Activated naive CD8-positive, alpha-beta T cell (primary cell): ENCODE results near the gene RAB11B.
"Not testable (repeated sequence)": the region's sequence is repeated elsewhere in the genome, so short reads cannot be mapped to it uniquely, and the experiment has no call there.

ENCODE experiments used
- H3K27ac Mint-ChIP-seq: one replicate; pipeline ENCODE4 v1.8.0; 2021; ENCODE audit warnings: mixed read lengths
- H3K27me3 Mint-ChIP-seq: one replicate; pipeline ENCODE4 v1.8.0; 2021; ENCODE audit warnings: mixed read lengths
- H3K36me3 Mint-ChIP-seq: one replicate; pipeline ENCODE4 v1.8.0; 2021; ENCODE audit warnings: mixed read lengths
- H3K4me1 Mint-ChIP-seq: one replicate; pipeline ENCODE4 v1.8.0; 2021; ENCODE audit warnings: low read depth, mixed read lengths
- H3K4me3 Mint-ChIP-seq: one replicate; pipeline ENCODE4 v1.8.0; 2021; ENCODE audit warnings: mild to moderate bottlenecking, mixed read lengths
- H3K9me3 Mint-ChIP-seq: one replicate; pipeline ENCODE4 v1.8.0; 2021; ENCODE audit warnings: low read depth, mixed read lengths

Gene RAB11B

DNA sequence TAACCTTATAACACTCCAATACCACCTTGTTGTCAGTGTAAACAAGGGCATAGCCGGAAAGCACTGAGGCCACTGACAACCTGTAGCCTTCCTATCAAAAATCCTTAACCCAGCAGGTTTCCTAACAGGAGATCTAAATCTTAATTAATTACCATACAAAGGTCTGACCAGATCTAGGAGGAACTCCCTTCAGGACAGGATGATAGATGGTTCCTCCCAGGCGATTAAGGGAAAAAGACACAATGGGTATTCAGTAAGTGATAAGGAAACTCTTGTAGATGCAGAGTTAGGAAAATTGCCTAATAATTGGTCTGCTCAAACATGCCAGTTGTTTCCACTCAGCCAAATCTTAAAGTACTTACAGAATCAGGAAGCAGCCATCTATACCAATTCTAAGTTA lies 5.1 kb upstream of the RAB11B start:
- H3K27me3 Mint-ChIP-seq, H3K36me3 Mint-ChIP-seq, H3K4me1 Mint-ChIP-seq, H3K4me3 Mint-ChIP-seq, H3K9me3 Mint-ChIP-seq, H3K27ac Mint-ChIP-seq: not testable (repeated sequence)

DNA sequence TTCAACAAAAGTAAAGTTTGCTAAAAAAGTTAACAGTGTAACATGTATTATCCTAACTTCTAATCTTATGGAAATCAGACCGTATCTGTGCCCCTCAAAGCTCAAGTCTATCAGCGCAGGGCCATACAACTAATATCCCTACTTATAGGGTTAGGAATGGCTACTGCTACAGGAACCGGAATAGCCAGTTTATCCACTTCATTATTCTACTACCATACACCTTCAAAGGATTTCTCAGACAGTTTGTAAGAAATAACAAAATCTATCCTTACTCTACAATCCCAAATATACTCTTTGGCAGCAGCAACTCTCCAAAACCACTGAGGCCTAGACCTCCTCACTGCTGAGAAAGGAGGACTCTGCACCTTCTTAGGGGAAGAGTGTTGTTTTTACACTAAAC lies 4.6 kb upstream of the RAB11B start:
- H3K9me3 Mint-ChIP-seq, H3K36me3 Mint-ChIP-seq, H3K4me3 Mint-ChIP-seq, H3K27me3 Mint-ChIP-seq, H3K27ac Mint-ChIP-seq, H3K4me1 Mint-ChIP-seq: not testable (repeated sequence)

DNA sequence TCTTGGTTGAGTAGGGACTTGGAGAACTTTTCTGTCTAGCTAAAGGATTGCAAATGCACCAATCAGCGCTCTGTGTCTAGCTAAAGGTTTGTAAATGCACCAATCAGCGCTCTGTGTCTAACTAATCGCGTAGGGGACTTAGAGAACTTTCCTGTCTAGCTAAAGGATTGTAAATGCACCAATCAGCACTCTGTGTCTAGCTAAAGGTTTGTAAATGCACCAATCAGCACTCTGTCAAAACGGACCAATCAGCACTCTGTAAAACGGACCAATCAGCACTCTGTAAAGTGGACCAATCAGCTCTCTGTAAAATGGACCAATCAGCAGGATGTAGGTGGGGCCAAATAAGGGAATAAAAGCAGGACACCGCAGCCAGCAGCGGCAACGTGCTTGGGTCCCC lies 3.7 kb upstream of the RAB11B start:
- H3K27ac Mint-ChIP-seq, H3K4me1 Mint-ChIP-seq, H3K4me3 Mint-ChIP-seq, H3K9me3 Mint-ChIP-seq, H3K36me3 Mint-ChIP-seq, H3K27me3 Mint-ChIP-seq: not testable (repeated sequence)

DNA sequence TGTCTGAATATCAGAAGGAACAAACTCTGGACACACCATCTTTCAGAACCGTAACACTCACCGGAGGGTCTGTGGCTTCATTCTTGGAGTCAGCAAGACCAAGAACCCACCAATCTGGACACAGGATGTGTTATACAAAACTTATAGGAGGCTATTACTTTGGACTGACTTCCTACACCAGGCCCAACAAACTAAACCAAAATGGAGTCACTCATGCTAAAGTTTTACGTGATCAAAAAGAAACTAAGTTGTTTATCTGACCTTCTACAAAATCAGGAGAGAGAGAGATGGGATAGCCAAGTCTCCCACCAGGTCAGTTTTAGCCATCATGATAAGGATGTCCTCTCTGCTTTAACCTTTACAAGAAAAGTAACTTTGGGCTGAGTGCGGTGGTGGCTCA lies 3.2 kb upstream of the RAB11B start:
- Mint-ChIP-seq H3K9me3 (no peaks in the 10 kb centered on the region), H3K36me3 (peaks cover 4% of the 10 kb centered on the region), H3K27ac (no peak overlapping the region), H3K4me3 (no peak overlapping the region), H3K4me1 (peaks cover 13% of the 10 kb centered on the region), H3K27me3 (no peaks in the 10 kb centered on the region)

DNA sequence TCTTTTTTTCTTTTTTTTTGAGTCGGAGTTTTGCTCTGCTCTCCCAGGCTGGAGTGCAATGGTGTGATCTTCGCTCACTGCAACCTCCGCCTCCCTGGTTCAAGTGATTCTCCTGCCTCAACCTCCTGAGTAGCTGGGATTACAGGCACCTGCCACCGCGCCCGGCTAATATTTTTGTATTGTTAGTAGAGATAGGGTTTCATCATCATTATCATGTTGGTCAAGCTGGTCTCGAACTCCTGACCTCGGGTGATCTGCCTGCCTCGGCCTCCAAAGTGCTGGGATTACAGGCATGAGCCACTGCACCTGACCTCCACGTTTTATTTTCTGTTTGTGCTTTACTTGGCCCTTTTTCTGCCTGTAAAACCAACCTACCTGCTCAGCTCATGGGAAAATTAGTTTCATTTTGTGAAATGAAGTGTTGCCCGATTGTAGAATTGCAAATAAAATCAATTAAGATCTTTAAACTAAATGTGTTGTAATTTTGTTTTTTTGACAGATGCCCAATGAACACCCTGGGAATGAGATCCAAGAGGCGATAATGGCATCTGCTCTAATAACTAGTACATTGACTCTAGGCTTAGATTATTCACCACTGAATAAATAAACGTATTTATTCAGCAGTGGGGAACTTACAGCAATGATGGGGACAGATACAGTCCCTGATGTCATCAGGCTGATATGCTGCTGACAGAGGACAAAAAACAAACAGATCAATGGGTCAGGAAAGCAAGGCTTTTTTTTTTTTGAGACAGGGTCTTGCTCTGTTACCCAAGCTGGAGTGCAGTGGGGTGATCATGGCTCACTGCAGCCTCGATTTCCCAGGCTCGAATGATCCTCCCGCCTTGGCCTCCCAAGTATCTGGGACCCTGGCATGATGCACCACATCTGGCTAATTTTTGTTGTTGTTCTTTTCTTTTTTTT lies 2.2 kb upstream of the RAB11B start:
- peaks cover 19% of the 10 kb centered on the region for H3K4me1 Mint-ChIP-seq
- H3K27ac Mint-ChIP-seq: peak overlapping the region; percentile 70
- H3K27me3 Mint-ChIP-seq: no peaks in the 10 kb centered on the region
- no peaks in the 10 kb centered on the region for H3K9me3 Mint-ChIP-seq
- H3K36me3 Mint-ChIP-seq: peaks cover 4% of the 10 kb centered on the region
- peak overlapping the region; percentile 62 for H3K4me3 Mint-ChIP-seq

DNA sequence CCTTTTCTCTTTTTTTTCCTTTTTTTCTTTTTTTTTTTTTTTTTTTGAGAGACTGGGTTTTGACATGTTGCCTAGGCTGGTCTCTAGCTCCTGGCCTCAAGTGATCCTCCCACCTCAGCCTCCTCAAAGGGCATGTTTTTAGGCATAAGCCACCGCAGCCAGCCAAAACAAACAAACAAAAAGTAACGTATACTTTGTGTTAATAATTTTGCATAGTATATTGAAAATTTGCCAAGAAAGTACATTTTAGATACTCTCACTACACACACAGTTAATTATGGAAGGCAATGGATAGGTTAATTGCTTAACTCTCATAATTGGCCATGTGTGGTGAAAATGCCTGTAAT lies 1.6 kb upstream of the RAB11B start:
- Mint-ChIP-seq H3K36me3 (peaks cover 4% of the 10 kb centered on the region), H3K27me3 (no peaks in the 10 kb centered on the region), H3K27ac (no peak overlapping the region), H3K4me3 (peak overlapping the region; percentile 23), H3K4me1 (peaks cover 21% of the 10 kb centered on the region), H3K9me3 (no peaks in the 10 kb centered on the region)

DNA sequence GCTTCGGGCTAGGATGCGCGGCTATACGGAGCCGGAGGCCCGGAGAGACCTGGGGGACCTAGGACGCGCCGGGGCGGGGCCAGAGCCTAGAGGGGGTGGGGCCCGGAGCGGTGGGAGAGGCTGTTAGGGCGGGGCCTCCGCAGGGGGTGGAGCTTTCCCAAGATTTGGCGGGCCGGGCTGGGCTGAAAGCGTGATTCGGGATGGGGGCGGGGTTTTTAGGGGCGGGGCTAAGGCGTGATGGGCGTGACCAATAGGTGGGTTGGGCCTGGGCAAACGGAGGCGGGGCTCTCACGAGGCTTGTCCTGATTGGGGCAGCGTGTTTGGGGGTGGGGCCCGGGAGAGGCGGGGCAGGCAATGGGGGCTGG lies 439 bp downstream of the RAB11B start:
- Mint-ChIP-seq H3K27ac (peak overlapping the region; percentile 41), H3K36me3 (peaks cover 4% of the 10 kb centered on the region), H3K4me3 (peak overlapping the region; percentile 79), H3K9me3 (no peaks in the 10 kb centered on the region), H3K4me1 (peaks cover 25% of the 10 kb centered on the region), H3K27me3 (no peaks in the 10 kb centered on the region)

DNA sequence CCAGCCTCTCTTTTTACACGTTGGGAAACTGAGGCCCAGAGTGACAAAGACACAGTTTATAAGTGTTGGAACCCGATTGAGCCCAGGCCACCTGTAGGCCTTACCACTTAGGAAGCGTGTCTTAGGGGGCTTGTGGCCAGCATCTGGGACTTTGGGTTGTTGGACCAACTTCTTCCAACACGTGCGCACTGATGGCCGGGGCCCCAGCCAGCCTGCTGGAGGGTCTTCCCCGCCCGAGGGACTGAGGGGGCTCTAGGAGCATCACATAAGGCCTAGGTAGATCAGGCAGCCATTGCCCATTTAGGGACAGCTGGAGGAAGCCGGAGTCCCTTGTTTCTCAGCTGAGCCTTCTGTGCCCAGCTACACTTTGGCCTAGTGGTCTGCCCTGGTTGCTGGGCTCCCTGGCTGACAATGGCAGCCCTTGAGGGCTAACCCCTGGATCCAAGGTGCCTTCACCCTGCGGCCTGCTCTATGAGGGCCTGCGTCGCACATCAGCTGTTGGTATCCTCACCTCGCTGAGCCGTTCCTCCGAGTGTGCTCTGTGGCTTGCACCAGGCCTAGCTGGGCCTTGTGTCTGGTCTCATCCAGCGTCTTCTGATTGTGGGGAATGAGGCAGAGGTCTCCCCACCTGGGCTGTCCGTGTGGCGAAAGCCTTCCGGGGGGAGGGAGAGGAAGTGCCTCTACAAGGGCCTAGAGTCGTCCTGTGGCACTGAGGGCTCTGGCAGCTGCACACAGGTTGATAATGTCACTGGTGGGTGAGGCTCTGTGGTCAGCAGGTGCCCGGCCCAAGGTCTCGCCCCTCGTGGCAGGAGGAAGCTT lies 1.2 kb downstream of the RAB11B start:
- no peak overlapping the region for H3K27ac Mint-ChIP-seq
- no peaks in the 10 kb centered on the region for H3K27me3 Mint-ChIP-seq
- peaks cover 30% of the 10 kb centered on the region for H3K4me1 Mint-ChIP-seq
- H3K9me3 Mint-ChIP-seq: no peaks in the 10 kb centered on the region
- H3K4me3 Mint-ChIP-seq: peak overlapping the region; percentile 79
- peaks cover 4% of the 10 kb centered on the region for H3K36me3 Mint-ChIP-seq

DNA sequence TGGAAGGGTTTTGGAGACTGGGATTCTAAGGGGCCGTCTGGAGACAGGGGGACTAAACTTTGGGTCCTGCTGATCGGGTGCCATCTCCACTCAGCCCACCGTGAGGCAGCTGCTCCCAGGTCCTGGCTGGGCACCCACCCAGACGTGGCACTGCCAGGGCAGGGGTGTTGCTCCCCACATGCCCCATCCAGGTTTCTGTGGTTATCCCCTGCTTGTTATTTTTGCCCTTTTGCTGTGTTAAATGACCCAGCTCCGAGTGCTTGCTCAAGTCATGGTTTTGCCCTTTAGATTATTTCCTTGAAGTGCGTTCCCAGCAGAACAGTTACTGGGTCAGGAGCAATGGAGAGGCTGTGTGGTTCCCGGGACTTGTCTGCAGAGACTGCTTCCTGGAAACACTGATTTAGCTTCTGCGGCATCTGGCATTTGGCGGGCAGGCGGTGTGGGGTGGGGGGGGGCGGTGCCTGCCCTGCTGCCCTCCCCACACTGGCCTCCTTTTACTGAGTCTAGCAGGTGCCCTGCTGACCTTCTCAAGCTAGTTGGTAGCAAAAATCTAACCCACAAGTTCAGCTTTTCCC lies 1.9 kb downstream of the RAB11B start:
- H3K36me3 Mint-ChIP-seq: no peaks in the 10 kb centered on the region
- no peak overlapping the region for H3K27ac Mint-ChIP-seq
- peak overlapping the region; percentile 66 for H3K4me3 Mint-ChIP-seq
- H3K9me3 Mint-ChIP-seq: no peaks in the 10 kb centered on the region
- no peaks in the 10 kb centered on the region for H3K27me3 Mint-ChIP-seq
- H3K4me1 Mint-ChIP-seq: peaks cover 35% of the 10 kb centered on the region

DNA sequence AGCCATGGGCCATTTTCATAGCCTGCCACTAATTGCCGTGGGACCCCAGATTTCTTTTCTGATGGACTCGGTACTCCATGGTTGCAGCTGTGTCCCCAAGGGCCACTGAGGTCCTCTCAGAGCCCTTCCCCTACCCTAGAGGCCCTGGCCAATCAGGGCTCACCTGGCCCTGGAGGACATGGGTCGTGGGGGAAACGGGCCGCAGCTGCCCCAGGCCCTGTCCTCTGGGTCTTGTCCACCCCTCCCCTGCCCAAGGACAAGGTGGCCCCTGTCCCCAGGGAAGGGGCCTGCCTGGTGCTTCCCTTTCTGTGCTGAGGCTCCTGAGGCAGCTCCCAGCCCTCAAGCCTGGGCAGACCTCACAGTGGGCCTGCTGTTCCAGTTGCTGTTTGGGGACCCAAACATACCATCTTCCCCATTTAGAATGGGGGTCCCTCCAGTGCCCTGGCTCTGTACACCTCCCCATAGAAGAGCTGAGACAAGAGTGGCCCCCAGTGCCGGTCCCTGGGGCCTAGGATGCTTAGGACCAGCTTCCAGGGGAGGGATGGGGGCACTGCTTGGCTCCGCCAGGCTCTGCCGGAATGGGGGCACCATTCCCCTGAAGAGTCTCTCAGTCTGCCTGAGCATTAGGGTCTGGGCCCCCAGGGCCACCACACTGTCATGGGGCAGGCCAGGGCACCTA lies 3.2 kb downstream of the RAB11B start:
- Mint-ChIP-seq H3K9me3 (no peaks in the 10 kb centered on the region), H3K4me1 (peaks cover 37% of the 10 kb centered on the region), H3K4me3 (peak overlapping the region; percentile 23), H3K36me3 (no peaks in the 10 kb centered on the region), H3K27ac (no peak overlapping the region), H3K27me3 (no peaks in the 10 kb centered on the region)

DNA sequence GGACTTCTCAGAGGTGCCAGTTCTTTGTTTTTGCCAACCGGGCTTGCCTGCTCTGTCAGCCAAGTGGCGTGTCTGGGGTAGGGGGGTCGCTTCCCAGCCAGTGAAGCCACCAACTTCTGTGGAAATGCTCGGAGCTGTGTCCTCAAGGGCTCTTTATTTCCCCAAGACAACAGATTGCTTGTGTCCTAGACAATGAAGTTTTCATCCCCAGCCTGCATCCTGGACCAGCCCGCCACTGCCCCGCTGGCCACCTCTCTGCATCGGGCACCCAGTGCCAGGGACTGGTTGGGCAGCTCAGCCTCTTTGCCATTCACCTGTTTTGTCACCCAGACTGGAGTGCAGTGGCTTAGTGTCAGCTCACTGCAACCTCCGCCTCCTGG lies 3.7 kb downstream of the RAB11B start:
- Mint-ChIP-seq H3K27me3 (no peaks in the 10 kb centered on the region), H3K36me3 (no peaks in the 10 kb centered on the region), H3K4me1 (peaks cover 38% of the 10 kb centered on the region), H3K27ac (no peak overlapping the region), H3K9me3 (no peaks in the 10 kb centered on the region), H3K4me3 (no peak overlapping the region)

DNA sequence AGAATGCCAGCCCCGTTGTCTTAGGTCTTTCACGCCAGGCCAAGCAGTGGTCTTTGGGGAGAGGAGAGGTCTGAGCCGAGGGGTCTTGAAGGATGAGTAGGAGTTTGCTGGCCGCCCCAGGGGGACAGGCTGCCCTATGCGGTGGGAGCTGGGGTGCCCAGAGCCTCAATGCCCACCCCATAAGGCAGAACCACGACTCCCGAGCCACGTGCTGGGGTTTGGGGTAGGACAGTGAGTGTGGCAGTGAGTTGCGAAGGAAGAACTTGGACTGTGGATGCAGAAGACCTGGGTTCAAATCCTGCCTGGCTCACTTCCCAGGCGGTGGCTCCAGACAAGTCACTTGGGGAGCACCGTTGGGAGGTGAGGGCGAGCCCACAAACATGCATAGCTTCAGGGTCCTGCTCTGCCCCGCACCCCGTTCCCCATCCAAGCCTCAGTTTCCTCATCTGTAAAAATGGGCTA lies 5.5 kb downstream of the RAB11B start:
- no peaks in the 10 kb centered on the region for H3K36me3 Mint-ChIP-seq
- H3K9me3 Mint-ChIP-seq: no peaks in the 10 kb centered on the region
- H3K27ac Mint-ChIP-seq: no peak overlapping the region
- no peak overlapping the region for H3K4me3 Mint-ChIP-seq
- H3K4me1 Mint-ChIP-seq: peaks cover 34% of the 10 kb centered on the region
- no peaks in the 10 kb centered on the region for H3K27me3 Mint-ChIP-seq

DNA sequence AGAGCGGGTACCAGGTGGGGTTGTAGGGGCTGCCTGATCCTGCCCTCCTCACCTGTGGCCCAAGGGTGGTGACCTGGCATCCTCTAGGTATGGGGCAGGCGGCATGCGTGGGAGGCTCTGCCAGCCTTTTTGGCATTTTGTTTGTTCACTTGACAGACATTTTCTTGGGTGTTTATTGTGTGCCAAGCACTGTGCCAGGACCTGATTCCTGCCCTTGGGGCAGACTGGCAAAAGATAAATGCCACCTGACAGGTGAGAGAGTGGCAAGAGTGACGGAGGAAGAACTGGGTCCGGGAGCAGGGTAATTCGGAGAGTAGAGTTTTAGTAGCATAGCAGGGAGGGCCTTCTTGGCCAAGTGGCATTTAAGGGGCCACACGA lies 6.0 kb downstream of the RAB11B start:
- Mint-ChIP-seq H3K27me3 (no peaks in the 10 kb centered on the region), H3K27ac (no peak overlapping the region), H3K9me3 (no peaks in the 10 kb centered on the region), H3K4me1 (peaks cover 30% of the 10 kb centered on the region), H3K4me3 (no peak overlapping the region), H3K36me3 (no peaks in the 10 kb centered on the region)

DNA sequence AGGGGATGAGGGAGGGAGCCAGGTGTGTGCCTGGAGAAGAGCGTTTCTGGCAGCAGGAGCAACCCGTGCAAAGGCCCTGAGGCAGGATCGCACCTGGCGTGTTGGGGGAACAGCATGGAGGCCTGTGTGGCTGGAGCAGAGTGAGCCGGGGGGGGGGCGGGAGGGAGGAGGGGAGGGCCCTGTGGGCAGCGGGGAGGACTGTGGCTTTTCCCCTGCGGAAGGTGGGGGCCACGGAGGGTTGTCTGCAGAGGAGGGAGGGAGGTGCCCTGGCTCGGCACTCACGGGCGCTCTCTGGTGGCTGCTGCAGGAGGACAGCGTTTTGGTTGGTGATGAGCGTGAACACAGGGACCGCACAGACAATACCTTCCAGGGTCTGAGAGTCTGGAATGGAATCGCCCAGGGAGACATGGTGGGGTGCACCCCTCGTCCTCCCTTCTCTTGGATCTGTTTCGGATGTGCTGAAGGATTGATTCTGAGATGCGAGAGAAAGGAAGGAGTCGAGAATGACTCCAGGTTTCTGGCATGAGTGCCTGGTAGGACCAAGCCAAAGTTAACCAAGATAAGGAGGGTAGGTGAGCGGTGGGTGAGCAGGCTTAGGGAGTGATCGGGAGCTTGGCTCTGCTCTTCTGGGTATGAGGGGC lies 6.5 kb downstream of the RAB11B start:
- peaks cover 28% of the 10 kb centered on the region for H3K4me1 Mint-ChIP-seq
- no peaks in the 10 kb centered on the region for H3K36me3 Mint-ChIP-seq
- H3K4me3 Mint-ChIP-seq: no peak overlapping the region

More for the DNA sequence above, 6.5 kb downstream of the RAB11B start:
- H3K9me3 Mint-ChIP-seq: no peaks in the 10 kb centered on the region
- no peaks in the 10 kb centered on the region for H3K27me3 Mint-ChIP-seq
- H3K27ac Mint-ChIP-seq: no peak overlapping the region
